ENCODE results near the gene RXFP3.

DNA sequence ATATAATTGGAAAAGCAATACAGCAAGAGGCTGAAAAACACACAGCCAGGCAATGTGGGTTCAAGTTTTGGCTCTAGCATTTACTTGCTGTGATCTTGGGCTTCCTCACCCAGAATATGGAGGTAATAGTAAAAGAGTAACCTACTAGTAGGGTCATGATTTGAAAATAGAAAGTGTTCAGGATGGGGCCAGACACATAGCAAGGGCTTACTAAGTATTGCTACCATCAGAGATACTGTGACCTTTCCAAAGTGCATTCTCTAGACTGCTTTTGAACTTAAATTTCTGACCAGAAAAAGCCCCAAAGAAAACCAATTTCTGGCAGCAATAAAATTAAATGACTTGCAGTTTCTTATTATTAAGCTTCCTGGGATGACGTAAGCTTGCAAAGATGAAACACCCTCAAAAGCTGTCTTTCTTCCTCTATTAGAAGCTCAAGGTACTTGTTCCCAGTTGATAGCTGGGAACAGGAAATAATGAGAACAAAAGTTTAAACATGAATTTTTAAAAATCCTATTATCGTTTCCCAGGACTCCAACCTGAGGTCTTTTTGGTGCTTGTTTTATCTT, 28.0 kb downstream of the RXFP3 start:
- TF ChIP-seq, protein P1, sequence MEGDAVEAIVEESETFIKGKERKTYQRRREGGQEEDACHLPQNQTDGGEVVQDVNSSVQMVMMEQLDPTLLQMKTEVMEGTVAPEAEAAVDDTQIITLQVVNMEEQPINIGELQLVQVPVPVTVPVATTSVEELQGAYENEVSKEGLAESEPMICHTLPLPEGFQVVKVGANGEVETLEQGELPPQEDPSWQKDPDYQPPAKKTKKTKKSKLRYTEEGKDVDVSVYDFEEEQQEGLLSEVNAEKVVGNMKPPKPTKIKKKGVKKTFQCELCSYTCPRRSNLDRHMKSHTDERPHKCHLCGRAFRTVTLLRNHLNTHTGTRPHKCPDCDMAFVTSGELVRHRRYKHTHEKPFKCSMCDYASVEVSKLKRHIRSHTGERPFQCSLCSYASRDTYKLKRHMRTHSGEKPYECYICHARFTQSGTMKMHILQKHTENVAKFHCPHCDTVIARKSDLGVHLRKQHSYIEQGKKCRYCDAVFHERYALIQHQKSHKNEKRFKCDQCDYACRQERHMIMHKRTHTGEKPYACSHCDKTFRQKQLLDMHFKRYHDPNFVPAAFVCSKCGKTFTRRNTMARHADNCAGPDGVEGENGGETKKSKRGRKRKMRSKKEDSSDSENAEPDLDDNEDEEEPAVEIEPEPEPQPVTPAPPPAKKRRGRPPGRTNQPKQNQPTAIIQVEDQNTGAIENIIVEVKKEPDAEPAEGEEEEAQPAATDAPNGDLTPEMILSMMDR (IDR thresholded peaks at IDR 0.05; ENCODE audit: insufficient read depth, low read depth, low read length) = no peak
- TF ChIP-seq EZH2 (IDR thresholded peaks at IDR 0.05; ENCODE audit: insufficient read depth, low read length) = no peak

Measured in astrocyte (in vitro differentiated cells and primary cell).